Measurements from ENCODE around the gene TNFAIP1. TPM values are rescaled to one million over a fixed set of nuclear protein-coding genes. Genes with fewer than 3 reads are reported as not detected.

The TNFAIP1 gene
- total RNA-seq, 1 experiment from 2014 or later, result 21.8 TPM

DNA sequence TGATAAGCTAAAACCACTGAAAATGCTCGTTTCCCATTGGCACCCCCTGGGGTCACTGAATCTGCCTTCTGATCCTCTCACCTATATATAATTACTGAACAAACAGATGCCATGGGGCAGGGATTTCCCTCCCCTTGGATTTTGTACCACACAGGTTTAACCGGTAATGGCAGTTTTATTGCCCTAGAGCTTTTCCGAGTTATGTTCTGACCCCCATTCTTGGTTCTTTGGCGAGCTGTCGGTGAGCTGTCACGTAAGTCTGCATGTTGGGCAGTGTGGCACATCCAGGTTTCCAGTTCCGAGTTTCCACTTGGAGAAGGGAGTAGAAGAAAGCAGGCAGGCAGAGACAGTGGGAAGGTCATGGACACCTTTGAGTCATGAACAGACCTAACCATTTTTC lies 9.4 kb upstream of the TNFAIP1 start:
- TF ChIP-seq, protein P1, sequence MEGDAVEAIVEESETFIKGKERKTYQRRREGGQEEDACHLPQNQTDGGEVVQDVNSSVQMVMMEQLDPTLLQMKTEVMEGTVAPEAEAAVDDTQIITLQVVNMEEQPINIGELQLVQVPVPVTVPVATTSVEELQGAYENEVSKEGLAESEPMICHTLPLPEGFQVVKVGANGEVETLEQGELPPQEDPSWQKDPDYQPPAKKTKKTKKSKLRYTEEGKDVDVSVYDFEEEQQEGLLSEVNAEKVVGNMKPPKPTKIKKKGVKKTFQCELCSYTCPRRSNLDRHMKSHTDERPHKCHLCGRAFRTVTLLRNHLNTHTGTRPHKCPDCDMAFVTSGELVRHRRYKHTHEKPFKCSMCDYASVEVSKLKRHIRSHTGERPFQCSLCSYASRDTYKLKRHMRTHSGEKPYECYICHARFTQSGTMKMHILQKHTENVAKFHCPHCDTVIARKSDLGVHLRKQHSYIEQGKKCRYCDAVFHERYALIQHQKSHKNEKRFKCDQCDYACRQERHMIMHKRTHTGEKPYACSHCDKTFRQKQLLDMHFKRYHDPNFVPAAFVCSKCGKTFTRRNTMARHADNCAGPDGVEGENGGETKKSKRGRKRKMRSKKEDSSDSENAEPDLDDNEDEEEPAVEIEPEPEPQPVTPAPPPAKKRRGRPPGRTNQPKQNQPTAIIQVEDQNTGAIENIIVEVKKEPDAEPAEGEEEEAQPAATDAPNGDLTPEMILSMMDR (conservative IDR thresholded peaks at IDR 0.05), result no peak
- Histone ChIP-seq H3K4me1 (ENCODE audit: insufficient read depth, low read length) (peaks cover 4% of the 10 kb centered on the region), H3K14ac (ENCODE audit: insufficient read depth, low read length) (no peak overlapping the region), H3K27ac (ENCODE audit: insufficient read length, low read depth, low read length) (no peak overlapping the region), H4K5ac (ENCODE audit: insufficient read length, low read depth, low read length) (no peak overlapping the region), H2BK120ac (ENCODE audit: low read depth, low read length, poor library complexity, severe bottlenecking) (no peak overlapping the region), H3K56ac (ENCODE audit: insufficient read length, low read depth, low read length) (no peak overlapping the region), H3K4ac (ENCODE audit: low read depth, low read length) (no peak overlapping the region), H3K79me2 (ENCODE audit: insufficient read depth, low read length) (peaks cover 37% of the 10 kb centered on the region; the same call in 1 of the 2 replicates), H2BK20ac (ENCODE audit: low read depth, low read length, poor library complexity, severe bottlenecking) (no peak overlapping the region), H4K91ac (ENCODE audit: insufficient read length, low read depth, low read length) (no peak overlapping the region), H3K18ac (ENCODE audit: insufficient read length, low read depth, low read length) (no peak overlapping the region), H3K23ac (ENCODE audit: insufficient read length, low read depth, low read length) (no peak overlapping the region), H3K79me1 (ENCODE audit: insufficient read depth, low read depth, low read length, poor library complexity, severe bottlenecking) (peaks cover 9% of the 10 kb centered on the region), H2AK5ac (ENCODE audit: insufficient read length, low read length) (no peak overlapping the region), H2BK5ac (ENCODE audit: insufficient read length, low read length) (no peak overlapping the region), H3K27me3 (ENCODE audit: insufficient read depth, low read length) (no peaks in the 10 kb centered on the region), H4K8ac (replicated peaks; ENCODE audit: insufficient read length, low read depth, low read length) (no peak overlapping the region), H2BK15ac (ENCODE audit: low read depth, low read length) (no peak overlapping the region), H4K20me1 (ENCODE audit: control insufficient read depth, insufficient read depth, insufficient read length) (peaks cover 3% of the 10 kb centered on the region), H2BK12ac (ENCODE audit: insufficient read length, low read depth, low read length) (no peak overlapping the region), H3K23me2 (ENCODE audit: insufficient read length, low read depth, low read length, poor library complexity, severe bottlenecking) (peaks cover under 1% of the 10 kb centered on the region), H3T11ph (ENCODE audit: low read length) (no peak overlapping the region), H2AFZ (ENCODE audit: low read length) (no peak overlapping the region), H3K9ac (ENCODE audit: extremely low read depth, insufficient read length, low read length) (no peak overlapping the region), H3K9me3 (ENCODE audit: control insufficient read depth, low read depth, low read length) (no peaks in the 10 kb centered on the region), H3K4me2 (ENCODE audit: insufficient read depth, insufficient read length, low read length) (no peak overlapping the region)
- no peaks in the 10 kb centered on the region for H3K27me3 Mint-ChIP-seq (ENCODE audit: low read depth)
- no peaks in the 10 kb centered on the region for H3K9me3 Mint-ChIP-seq
- no CpG with 5 or more reads among the region's 7 CpGs for WGBS (ENCODE audit: extremely low coverage, insufficient read length, low lambda C conversion rate)
- H3K4me3 Mint-ChIP-seq, result no peak overlapping the region
- H3K4me1 Mint-ChIP-seq, result peaks cover 17 to 19% of the 10 kb centered on the region in 2 experiments
- peak; percentile 17 for DNase-seq
- H3K27ac Mint-ChIP-seq, result 0 out of 7 replicates have a peak overlapping the region, but pooled peaks of 1 of the 3 experiments have one; percentile 16
- peaks cover 29 to 56% (median 52%) of the 10 kb centered on the region in 3 experiments; a peak in 6 of 7 replicates for H3K36me3 Mint-ChIP-seq (ENCODE audit: insufficient read depth in 1 of 3, low read depth in 3 of 3)
